ENCODE measurements around the gene WWOX. TPM values are rescaled to one million over a fixed set of nuclear protein-coding genes. Genes with fewer than 3 reads are reported as not detected.

Gene WWOX
- polyA plus RNA-seq, 1 donor from 2014 or later = 25.6 TPM

DNA sequence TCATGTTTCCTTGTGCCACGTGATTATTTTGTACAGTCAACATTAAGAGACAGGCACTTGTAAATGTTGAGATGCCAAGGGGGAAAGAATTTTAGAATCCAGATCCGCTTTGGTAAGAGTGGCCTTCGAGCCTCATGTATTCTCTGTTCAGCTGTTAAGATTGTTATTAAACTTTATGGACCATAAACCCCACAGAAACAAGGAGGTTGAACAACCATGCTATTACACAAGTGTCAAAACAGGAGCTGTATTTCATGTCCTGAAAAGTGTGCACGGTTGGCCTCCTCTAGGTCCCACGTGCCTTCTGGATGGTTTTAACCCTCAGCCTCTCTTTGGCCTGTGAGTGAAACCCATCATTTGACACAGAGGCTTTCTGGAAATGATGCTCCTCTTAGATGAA lies 809.8 kb downstream of the WWOX start:
- Histone ChIP-seq H2AFZ (ENCODE audit: low read depth, low read length) (no peak overlapping the region), H3K9me2 (ENCODE audit: insufficient read depth, low read length) (no peaks in the 10 kb centered on the region), H3K79me2 (replicated peaks; ENCODE audit: insufficient read depth, low read length) (no peaks in the 10 kb centered on the region), H3K4me3 (ENCODE audit: low read length) (no peak overlapping the region), H4K20me1 (ENCODE audit: insufficient read depth) (no peaks in the 10 kb centered on the region), H3K36me3 (ENCODE audit: insufficient read depth, low read length) (no peaks in the 10 kb centered on the region), H3K27me3 (ENCODE audit: insufficient read depth, low read depth, low read length) (no peaks in the 10 kb centered on the region), H3K27ac (ENCODE audit: low read length) (no peak overlapping the region), H3K9me3 (ENCODE audit: low read length) (no peaks in the 10 kb centered on the region), H3K9ac (ENCODE audit: low read length) (no peak overlapping the region), H3K4me2 (ENCODE audit: low read length) (no peak overlapping the region), H3F3A (ENCODE audit: insufficient read depth, low read length, poor library complexity, severe bottlenecking) (no peaks in the 10 kb centered on the region)
- TF ChIP-seq SMC3 (conservative IDR thresholded peaks at IDR 0.05; ENCODE audit: poor library complexity) (no peak), RAD21 (conservative IDR thresholded peaks at IDR 0.05) (no peak), POLR2AphosphoS5 (IDR thresholded peaks at IDR 0.05) (no peak), EZH2 (IDR thresholded peaks at IDR 0.05; ENCODE audit: borderline replicate concordance, insufficient read depth, low read length, poor library complexity, severe bottlenecking) (no peak), MXI1 (conservative IDR thresholded peaks at IDR 0.05; ENCODE audit: poor library complexity, severe bottlenecking) (no peak), TAF1 (IDR thresholded peaks at IDR 0.05; ENCODE audit: low read depth) (no peak), EP300 (conservative IDR thresholded peaks at IDR 0.05; ENCODE audit: poor library complexity, severe bottlenecking) (no peak)
- TF ChIP-seq, protein P1, sequence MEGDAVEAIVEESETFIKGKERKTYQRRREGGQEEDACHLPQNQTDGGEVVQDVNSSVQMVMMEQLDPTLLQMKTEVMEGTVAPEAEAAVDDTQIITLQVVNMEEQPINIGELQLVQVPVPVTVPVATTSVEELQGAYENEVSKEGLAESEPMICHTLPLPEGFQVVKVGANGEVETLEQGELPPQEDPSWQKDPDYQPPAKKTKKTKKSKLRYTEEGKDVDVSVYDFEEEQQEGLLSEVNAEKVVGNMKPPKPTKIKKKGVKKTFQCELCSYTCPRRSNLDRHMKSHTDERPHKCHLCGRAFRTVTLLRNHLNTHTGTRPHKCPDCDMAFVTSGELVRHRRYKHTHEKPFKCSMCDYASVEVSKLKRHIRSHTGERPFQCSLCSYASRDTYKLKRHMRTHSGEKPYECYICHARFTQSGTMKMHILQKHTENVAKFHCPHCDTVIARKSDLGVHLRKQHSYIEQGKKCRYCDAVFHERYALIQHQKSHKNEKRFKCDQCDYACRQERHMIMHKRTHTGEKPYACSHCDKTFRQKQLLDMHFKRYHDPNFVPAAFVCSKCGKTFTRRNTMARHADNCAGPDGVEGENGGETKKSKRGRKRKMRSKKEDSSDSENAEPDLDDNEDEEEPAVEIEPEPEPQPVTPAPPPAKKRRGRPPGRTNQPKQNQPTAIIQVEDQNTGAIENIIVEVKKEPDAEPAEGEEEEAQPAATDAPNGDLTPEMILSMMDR (IDR thresholded peaks at IDR 0.05; ENCODE audit: poor library complexity, severe bottlenecking) = no peak
- TF ChIP-seq, protein P2, sequence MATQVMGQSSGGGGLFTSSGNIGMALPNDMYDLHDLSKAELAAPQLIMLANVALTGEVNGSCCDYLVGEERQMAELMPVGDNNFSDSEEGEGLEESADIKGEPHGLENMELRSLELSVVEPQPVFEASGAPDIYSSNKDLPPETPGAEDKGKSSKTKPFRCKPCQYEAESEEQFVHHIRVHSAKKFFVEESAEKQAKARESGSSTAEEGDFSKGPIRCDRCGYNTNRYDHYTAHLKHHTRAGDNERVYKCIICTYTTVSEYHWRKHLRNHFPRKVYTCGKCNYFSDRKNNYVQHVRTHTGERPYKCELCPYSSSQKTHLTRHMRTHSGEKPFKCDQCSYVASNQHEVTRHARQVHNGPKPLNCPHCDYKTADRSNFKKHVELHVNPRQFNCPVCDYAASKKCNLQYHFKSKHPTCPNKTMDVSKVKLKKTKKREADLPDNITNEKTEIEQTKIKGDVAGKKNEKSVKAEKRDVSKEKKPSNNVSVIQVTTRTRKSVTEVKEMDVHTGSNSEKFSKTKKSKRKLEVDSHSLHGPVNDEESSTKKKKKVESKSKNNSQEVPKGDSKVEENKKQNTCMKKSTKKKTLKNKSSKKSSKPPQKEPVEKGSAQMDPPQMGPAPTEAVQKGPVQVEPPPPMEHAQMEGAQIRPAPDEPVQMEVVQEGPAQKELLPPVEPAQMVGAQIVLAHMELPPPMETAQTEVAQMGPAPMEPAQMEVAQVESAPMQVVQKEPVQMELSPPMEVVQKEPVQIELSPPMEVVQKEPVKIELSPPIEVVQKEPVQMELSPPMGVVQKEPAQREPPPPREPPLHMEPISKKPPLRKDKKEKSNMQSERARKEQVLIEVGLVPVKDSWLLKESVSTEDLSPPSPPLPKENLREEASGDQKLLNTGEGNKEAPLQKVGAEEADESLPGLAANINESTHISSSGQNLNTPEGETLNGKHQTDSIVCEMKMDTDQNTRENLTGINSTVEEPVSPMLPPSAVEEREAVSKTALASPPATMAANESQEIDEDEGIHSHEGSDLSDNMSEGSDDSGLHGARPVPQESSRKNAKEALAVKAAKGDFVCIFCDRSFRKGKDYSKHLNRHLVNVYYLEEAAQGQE (IDR thresholded peaks at IDR 0.05; ENCODE audit: borderline replicate concordance) = no peak

DNA sequence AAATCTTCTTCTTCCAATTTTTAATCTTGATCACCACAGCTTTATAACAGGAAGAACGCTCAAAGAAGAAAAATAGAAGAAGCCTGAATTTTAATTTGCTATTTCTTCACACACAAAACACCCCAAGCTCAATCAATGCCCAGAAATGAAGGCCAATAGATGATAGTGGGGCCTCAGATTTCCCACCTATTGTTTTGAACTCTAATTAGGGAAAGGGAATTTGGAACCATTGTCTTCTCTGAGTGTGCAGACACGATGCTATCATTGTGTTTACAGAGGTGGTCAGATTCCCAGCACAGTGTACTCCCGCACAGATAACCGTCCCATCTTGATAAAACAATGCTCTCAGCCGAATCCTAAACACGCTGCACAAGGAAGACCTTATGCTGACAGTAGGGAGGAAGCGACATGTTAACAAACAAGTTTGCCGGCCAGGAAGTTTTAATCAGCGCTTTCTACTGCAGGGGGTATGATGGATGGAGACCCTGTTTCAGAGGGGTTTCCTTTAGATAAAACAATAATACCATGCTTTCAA lies 816.4 kb downstream of the WWOX start:
- H3K27ac ChIP-seq (ENCODE audit: low read length) = no peak overlapping the region
- no peaks in the 10 kb centered on the region for H3K9me2 ChIP-seq (ENCODE audit: insufficient read depth, low read length)
- H3K4me3 ChIP-seq (ENCODE audit: low read length) = no peak overlapping the region
- no peaks in the 10 kb centered on the region for H3F3A ChIP-seq (ENCODE audit: insufficient read depth, low read length, poor library complexity, severe bottlenecking)
- H3K4me2 ChIP-seq (ENCODE audit: low read length) = no peak overlapping the region
- no peak overlapping the region for H3K9ac ChIP-seq (ENCODE audit: low read length)
- no peaks in the 10 kb centered on the region for H4K20me1 ChIP-seq (ENCODE audit: insufficient read depth)
- H2AFZ ChIP-seq (ENCODE audit: low read depth, low read length) = no peak overlapping the region
- no peaks in the 10 kb centered on the region for H3K9me3 ChIP-seq (ENCODE audit: low read length)
- no peak for TF ChIP-seq EZH2 (IDR thresholded peaks at IDR 0.05; ENCODE audit: borderline replicate concordance, insufficient read depth, low read length, poor library complexity, severe bottlenecking)
- TF ChIP-seq, protein P2 (IDR thresholded peaks at IDR 0.05; ENCODE audit: borderline replicate concordance) = no peak
- TF ChIP-seq EP300 (conservative IDR thresholded peaks at IDR 0.05; ENCODE audit: poor library complexity, severe bottlenecking) = no peak
- TF ChIP-seq TAF1 (IDR thresholded peaks at IDR 0.05; ENCODE audit: low read depth) = no peak
- no peak for TF ChIP-seq MXI1 (conservative IDR thresholded peaks at IDR 0.05; ENCODE audit: poor library complexity, severe bottlenecking)
- TF ChIP-seq, protein P1 (IDR thresholded peaks at IDR 0.05; ENCODE audit: poor library complexity, severe bottlenecking) = no peak
- no peaks in the 10 kb centered on the region for H3K79me2 ChIP-seq (replicated peaks; ENCODE audit: insufficient read depth, low read length)
- H3K36me3 ChIP-seq (ENCODE audit: insufficient read depth, low read length) = no peaks in the 10 kb centered on the region
- no peaks in the 10 kb centered on the region for H3K27me3 ChIP-seq (ENCODE audit: insufficient read depth, low read depth, low read length)

Data from neural cell (in vitro differentiated cells).